Panc1 (cell line): ENCODE measurements around the gene EBLN1. TPM values are rescaled to one million over a fixed set of nuclear protein-coding genes. Genes with fewer than 3 reads are reported as not detected.

Experiments
- ATAC-seq: fragments of 200-7000 bp; cut with Tn5 transposase; 2 replicates; pipeline ENCODE4 v1.9.1; 2020; ENCODE audit warnings: mild to moderate bottlenecking, moderate library complexity
- BruUV-seq: library from RNA; stranded (reverse); fragments of 400-500 nt; replicated peaks from 2 replicates; lab custom pipeline; 2021; lab: Mats Ljungman, UMichigan
- CTCF ChIA-PET: fragments of 300-600 bp; sonication (Branson Sonifier 250); formaldehyde crosslinking; loops from one replicate; lab custom pipeline; 2022; ENCODE audit warnings: antibody characterized with exemption; lab: Charles Lee
- POLR2A ChIA-PET: fragments of 300-600 bp; sonication (Branson Sonifier 250); formaldehyde crosslinking; loops from one replicate; lab custom pipeline; 2022; ENCODE audit warnings: antibody characterized with exemption; lab: Charles Lee
- DNase-seq: peaks from one replicate; pipeline ENCODE4 v3.0.0-alpha.2; 2010; ENCODE audit warnings: low read depth, low spot score
- H3K27ac ChIP-seq: 2 replicates; pipeline ENCODE4 v1.5.1; 2011; ENCODE audit warnings: mild to moderate bottlenecking, low read length, inconsistent platforms
- H3K27me3 ChIP-seq: fragments of 200-500 bp; sonication (Bioruptor generic); 2 replicates; pipeline ENCODE4 v1.6.0; 2014; ENCODE audit warnings: low read length, inconsistent platforms; ENCODE audit not compliant: control insufficient read depth, insufficient read depth
- H3K36me3 ChIP-seq: fragments of 200-500 bp; sonication (Bioruptor generic); 2 replicates; pipeline ENCODE4 v1.5.1; 2014; ENCODE audit warnings: inconsistent platforms, mild to moderate bottlenecking, low read length, moderate library complexity; ENCODE audit not compliant: control insufficient read depth, insufficient read depth
- H3K4me1 ChIP-seq: 2 replicates; pipeline ENCODE4 v1.5.1; 2011; ENCODE audit warnings: inconsistent platforms, mild to moderate bottlenecking, low read length, moderate library complexity; ENCODE audit not compliant: control insufficient read depth, insufficient read depth
- H3K4me3 ChIP-seq, 2 experiments: 2 replicates each; pipeline ENCODE4 v1.5.1; 2011 to 2012; ENCODE audit warnings: low read depth in 2 of 2, low read length in 2 of 2, mild to moderate bottlenecking in 2 of 2, inconsistent platforms in 1 of 2, moderate library complexity in 1 of 2
- H3K9me3 ChIP-seq: fragments of 200-500 bp; sonication (Bioruptor generic); 2 replicates; pipeline ENCODE4 v1.5.1; 2014; ENCODE audit warnings: low read depth, mild to moderate bottlenecking, inconsistent platforms, low read length, moderate library complexity; ENCODE audit not compliant: control insufficient read depth, insufficient read depth
- POLR2AphosphoS5 ChIP-seq: IDR thresholded peaks from 2 replicates; pipeline ENCODE4 v1.6.1; 2012; ENCODE audit warnings: mild to moderate bottlenecking, low read depth, low read length, moderate library complexity
- SIN3A ChIP-seq: IDR thresholded peaks from 2 replicates; pipeline ENCODE4 v1.6.1; 2012; ENCODE audit warnings: low read depth, mild to moderate bottlenecking, low read length, moderate library complexity, borderline replicate concordance; ENCODE audit not compliant: insufficient read depth
- TCF7L2 ChIP-seq: IDR thresholded peaks from 2 replicates; pipeline ENCODE4 v1.6.1; 2011; ENCODE audit warnings: mild to moderate bottlenecking, low read depth, low read length, inconsistent platforms
- in situ Hi-C: cut with HindIII; loops from 2 replicates; pipeline ENCODE4 v1.10.0; 2016; ENCODE audit warnings: low sequenced_read_pairs, low pct_unique_long_range_greater_than_20kb
- intact Hi-C: fragments of 100-400 bp; cut with micrococcal nuclease; formaldehyde crosslinking; loops from one replicate; pipeline ENCODE4 v1.10.0; 2022; ENCODE audit not compliant: unreplicated experiment
- total RNA-seq: library from RNA; stranded (reverse); gene quantifications from one replicate; pipeline ENCODE4 v1.2.1, GENCODE V29; 2021; ENCODE audit not compliant: unreplicated experiment
- TF ChIP-seq, protein P1 (sequence below), 2 experiments: IDR thresholded peaks; 2 replicates each; pipeline ENCODE4 v1.6.1; 2011 to 2012; ENCODE audit warnings: low read depth in 2 of 2, control low read depth in 1 of 2, low read length in 1 of 2, mild to moderate bottlenecking in 1 of 2, moderate library complexity in 1 of 2; ENCODE audit not compliant: insufficient read depth in 1 of 2
- TF ChIP-seq, protein P2 (sequence below): fragments of 450-650 bp; IDR thresholded peaks from 2 replicates; pipeline ENCODE4 v1.5.1; 2017; ENCODE audit warnings: mild to moderate bottlenecking

EBLN1 gene
- total RNA-seq, 1 experiment from 2014 or later, result not detected

DNA sequence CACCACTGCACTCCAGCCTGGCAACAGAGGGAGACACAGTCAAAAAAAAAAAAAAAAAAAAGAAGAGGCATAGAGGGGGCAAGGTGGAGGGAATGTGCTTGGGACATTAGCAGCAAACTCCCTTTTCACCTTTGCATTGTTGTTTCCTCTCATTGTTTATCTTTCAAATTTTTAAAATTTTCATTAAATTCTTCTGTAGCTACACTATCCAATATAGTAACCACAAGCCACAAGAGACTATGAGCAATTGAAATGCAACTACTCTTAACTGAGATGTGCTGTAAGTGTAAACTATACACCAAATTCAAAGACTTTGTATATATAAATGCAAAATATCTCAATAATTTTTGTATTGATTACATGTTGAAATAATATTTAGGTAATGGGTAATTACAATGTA, 43.4 kb downstream of the EBLN1 start:
- H3K27me3 ChIP-seq, result peaks cover 3% of the 10 kb centered on the region; the same call in 1 of the 2 replicates
- intact Hi-C loops, result no loop called here
- ATAC-seq, result no peak
- POLR2A ChIA-PET, result no interaction called here
- H3K4me3 ChIP-seq, result no peak overlapping the region
- CTCF ChIA-PET, result interaction anchor here (0.7 kb wide), 1 partner anchor 70 kb away, joined by 9 read pairs; no protein-coding TSS in a partner anchor
- DNase-seq, result no peak
- H3K36me3 ChIP-seq, result no peaks in the 10 kb centered on the region
- in situ Hi-C loops, result no loop called here
- TF ChIP-seq TCF7L2, result no peak
- TF ChIP-seq, protein P1, sequence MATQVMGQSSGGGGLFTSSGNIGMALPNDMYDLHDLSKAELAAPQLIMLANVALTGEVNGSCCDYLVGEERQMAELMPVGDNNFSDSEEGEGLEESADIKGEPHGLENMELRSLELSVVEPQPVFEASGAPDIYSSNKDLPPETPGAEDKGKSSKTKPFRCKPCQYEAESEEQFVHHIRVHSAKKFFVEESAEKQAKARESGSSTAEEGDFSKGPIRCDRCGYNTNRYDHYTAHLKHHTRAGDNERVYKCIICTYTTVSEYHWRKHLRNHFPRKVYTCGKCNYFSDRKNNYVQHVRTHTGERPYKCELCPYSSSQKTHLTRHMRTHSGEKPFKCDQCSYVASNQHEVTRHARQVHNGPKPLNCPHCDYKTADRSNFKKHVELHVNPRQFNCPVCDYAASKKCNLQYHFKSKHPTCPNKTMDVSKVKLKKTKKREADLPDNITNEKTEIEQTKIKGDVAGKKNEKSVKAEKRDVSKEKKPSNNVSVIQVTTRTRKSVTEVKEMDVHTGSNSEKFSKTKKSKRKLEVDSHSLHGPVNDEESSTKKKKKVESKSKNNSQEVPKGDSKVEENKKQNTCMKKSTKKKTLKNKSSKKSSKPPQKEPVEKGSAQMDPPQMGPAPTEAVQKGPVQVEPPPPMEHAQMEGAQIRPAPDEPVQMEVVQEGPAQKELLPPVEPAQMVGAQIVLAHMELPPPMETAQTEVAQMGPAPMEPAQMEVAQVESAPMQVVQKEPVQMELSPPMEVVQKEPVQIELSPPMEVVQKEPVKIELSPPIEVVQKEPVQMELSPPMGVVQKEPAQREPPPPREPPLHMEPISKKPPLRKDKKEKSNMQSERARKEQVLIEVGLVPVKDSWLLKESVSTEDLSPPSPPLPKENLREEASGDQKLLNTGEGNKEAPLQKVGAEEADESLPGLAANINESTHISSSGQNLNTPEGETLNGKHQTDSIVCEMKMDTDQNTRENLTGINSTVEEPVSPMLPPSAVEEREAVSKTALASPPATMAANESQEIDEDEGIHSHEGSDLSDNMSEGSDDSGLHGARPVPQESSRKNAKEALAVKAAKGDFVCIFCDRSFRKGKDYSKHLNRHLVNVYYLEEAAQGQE (IDR thresholded peaks at IDR 0.05; ENCODE audit: insufficient read depth in 1 of 2, low read depth in 2 of 2, low read length in 1 of 2), result no peak
- TF ChIP-seq, protein P2, sequence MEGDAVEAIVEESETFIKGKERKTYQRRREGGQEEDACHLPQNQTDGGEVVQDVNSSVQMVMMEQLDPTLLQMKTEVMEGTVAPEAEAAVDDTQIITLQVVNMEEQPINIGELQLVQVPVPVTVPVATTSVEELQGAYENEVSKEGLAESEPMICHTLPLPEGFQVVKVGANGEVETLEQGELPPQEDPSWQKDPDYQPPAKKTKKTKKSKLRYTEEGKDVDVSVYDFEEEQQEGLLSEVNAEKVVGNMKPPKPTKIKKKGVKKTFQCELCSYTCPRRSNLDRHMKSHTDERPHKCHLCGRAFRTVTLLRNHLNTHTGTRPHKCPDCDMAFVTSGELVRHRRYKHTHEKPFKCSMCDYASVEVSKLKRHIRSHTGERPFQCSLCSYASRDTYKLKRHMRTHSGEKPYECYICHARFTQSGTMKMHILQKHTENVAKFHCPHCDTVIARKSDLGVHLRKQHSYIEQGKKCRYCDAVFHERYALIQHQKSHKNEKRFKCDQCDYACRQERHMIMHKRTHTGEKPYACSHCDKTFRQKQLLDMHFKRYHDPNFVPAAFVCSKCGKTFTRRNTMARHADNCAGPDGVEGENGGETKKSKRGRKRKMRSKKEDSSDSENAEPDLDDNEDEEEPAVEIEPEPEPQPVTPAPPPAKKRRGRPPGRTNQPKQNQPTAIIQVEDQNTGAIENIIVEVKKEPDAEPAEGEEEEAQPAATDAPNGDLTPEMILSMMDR, result no peak
- TF ChIP-seq SIN3A, result no peak
- TF ChIP-seq POLR2AphosphoS5, result no peak
- H3K4me1 ChIP-seq, result no peaks in the 10 kb centered on the region
- H3K9me3 ChIP-seq, result no peaks in the 10 kb centered on the region
- no peak overlapping the region for H3K27ac ChIP-seq
- no TSS peak for BruUV-seq

DNA sequence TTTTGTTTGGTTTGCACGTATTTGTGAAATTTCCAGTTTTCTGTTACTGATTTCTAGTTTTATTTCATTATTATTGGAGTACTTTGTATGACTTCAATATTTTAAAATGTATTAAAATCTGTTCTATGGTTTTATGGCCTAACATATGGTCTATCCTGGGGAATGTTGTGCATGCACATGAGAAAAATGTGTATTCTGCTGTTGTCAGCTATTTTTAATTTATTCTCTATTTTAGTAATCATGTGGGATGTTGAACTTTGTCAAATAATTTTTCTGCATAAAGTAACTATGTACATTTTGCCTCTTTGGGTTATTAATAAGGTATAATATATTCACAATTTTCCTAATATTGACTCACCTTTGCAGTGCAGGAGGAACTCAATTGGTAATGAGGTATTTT, 46.7 kb downstream of the EBLN1 start:
- TF ChIP-seq, protein P1 (IDR thresholded peaks at IDR 0.05; ENCODE audit: insufficient read depth in 1 of 2, low read depth in 2 of 2, low read length in 1 of 2), result no peak
- TF ChIP-seq TCF7L2 (no peak), POLR2AphosphoS5 (no peak)
- TF ChIP-seq, protein P2, result no peak
- ChIA-PET CTCF (no interaction called here), POLR2A (no interaction called here)
- ATAC-seq (no peak), DNase-seq (no peak)
- no peaks in the 10 kb centered on the region for H3K4me1 ChIP-seq
- peaks cover 3% of the 10 kb centered on the region; the same call in 1 of the 2 replicates for H3K27me3 ChIP-seq
- no peak overlapping the region for H3K27ac ChIP-seq
- H3K36me3 ChIP-seq, result no peaks in the 10 kb centered on the region
- in situ Hi-C loops (no loop called here), intact Hi-C loops (no loop called here)
- BruUV-seq, result no TSS peak
- no peak overlapping the region for H3K4me3 ChIP-seq
- H3K9me3 ChIP-seq, result no peaks in the 10 kb centered on the region
